ENCODE measurements around the gene ENOX1.

DNA sequence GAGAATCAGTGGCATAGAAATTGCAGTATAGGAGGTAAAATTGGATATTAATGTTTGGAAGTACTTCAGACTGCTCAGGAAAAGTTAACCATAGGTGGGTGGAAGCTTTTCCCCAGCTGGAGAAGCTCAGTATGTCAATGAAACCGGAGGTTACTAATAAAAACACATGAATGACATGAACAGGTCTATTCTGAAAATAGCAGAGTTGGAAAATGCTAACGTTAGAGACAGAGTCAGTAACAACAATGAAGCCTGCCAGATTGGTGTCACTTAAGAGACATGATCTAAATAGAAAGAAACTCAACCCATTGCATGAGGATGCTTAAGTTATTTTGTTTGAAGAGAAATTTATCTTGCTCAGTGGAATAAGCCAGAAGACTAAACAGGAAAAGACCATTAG is 398.9 kb downstream of the ENOX1 start:
- TF ChIP-seq, protein P1, sequence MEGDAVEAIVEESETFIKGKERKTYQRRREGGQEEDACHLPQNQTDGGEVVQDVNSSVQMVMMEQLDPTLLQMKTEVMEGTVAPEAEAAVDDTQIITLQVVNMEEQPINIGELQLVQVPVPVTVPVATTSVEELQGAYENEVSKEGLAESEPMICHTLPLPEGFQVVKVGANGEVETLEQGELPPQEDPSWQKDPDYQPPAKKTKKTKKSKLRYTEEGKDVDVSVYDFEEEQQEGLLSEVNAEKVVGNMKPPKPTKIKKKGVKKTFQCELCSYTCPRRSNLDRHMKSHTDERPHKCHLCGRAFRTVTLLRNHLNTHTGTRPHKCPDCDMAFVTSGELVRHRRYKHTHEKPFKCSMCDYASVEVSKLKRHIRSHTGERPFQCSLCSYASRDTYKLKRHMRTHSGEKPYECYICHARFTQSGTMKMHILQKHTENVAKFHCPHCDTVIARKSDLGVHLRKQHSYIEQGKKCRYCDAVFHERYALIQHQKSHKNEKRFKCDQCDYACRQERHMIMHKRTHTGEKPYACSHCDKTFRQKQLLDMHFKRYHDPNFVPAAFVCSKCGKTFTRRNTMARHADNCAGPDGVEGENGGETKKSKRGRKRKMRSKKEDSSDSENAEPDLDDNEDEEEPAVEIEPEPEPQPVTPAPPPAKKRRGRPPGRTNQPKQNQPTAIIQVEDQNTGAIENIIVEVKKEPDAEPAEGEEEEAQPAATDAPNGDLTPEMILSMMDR (IDR thresholded peaks at IDR 0.05; ENCODE audit: low read length) = no peak
- TF ChIP-seq EZH2 (IDR thresholded peaks at IDR 0.05; ENCODE audit: borderline replicate concordance, low read length) = no peak

All from OCI-LY1 (cell line).